ENCODE measurements around the gene SCUBE3. TPM values are rescaled to one million over a fixed set of nuclear protein-coding genes. Genes with fewer than 3 reads are reported as not detected.

SCUBE3 gene
- total RNA-seq, 1 donor from 2014 or later: 1.2 TPM

- TF ChIP-seq, protein P1, sequence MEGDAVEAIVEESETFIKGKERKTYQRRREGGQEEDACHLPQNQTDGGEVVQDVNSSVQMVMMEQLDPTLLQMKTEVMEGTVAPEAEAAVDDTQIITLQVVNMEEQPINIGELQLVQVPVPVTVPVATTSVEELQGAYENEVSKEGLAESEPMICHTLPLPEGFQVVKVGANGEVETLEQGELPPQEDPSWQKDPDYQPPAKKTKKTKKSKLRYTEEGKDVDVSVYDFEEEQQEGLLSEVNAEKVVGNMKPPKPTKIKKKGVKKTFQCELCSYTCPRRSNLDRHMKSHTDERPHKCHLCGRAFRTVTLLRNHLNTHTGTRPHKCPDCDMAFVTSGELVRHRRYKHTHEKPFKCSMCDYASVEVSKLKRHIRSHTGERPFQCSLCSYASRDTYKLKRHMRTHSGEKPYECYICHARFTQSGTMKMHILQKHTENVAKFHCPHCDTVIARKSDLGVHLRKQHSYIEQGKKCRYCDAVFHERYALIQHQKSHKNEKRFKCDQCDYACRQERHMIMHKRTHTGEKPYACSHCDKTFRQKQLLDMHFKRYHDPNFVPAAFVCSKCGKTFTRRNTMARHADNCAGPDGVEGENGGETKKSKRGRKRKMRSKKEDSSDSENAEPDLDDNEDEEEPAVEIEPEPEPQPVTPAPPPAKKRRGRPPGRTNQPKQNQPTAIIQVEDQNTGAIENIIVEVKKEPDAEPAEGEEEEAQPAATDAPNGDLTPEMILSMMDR (conservative IDR thresholded peaks at IDR 0.05; ENCODE audit: low read depth, low read length): no peak
- no peak overlapping the region for H3K4me3 ChIP-seq (ENCODE audit: low read depth, low read length)
- no peak for DNase-seq (ENCODE audit: low read depth)
Observed at GRCh38 chr6:35206346-35206745, 7.4 kb upstream of the SCUBE3 start.

GRCh38 chr6:35208419-35208818 is 5.3 kb upstream of the SCUBE3 start:
- no peak overlapping the region for H3K4me3 ChIP-seq (ENCODE audit: low read depth, low read length)
- no peak for DNase-seq (ENCODE audit: low read depth)
- TF ChIP-seq, protein P1 (conservative IDR thresholded peaks at IDR 0.05; ENCODE audit: low read depth, low read length): no peak

GRCh38 chr6:35209081-35209480 is 4.7 kb upstream of the SCUBE3 start:
- TF ChIP-seq, protein P1 (conservative IDR thresholded peaks at IDR 0.05; ENCODE audit: low read depth, low read length): no peak
- H3K4me3 ChIP-seq (ENCODE audit: low read depth, low read length): no peak overlapping the region
- DNase-seq (ENCODE audit: low read depth): no peak

- no peak for DNase-seq (ENCODE audit: low read depth)
- no peak overlapping the region for H3K4me3 ChIP-seq (ENCODE audit: low read depth, low read length)
- TF ChIP-seq, protein P1 (conservative IDR thresholded peaks at IDR 0.05; ENCODE audit: low read depth, low read length): no peak
Observed at GRCh38 chr6:35209622-35210247, 4.0 kb upstream of the SCUBE3 start.

GRCh38 chr6:35213298-35213791 is 411 bp upstream of the SCUBE3 start:
- TF ChIP-seq, protein P1 (conservative IDR thresholded peaks at IDR 0.05; ENCODE audit: low read depth, low read length): no peak
- DNase-seq (ENCODE audit: low read depth): no peak
- H3K4me3 ChIP-seq (ENCODE audit: low read depth, low read length): peak overlapping the region; percentile 50

- no peak for DNase-seq (ENCODE audit: low read depth)
- no peak overlapping the region for H3K4me3 ChIP-seq (ENCODE audit: low read depth, low read length)
- TF ChIP-seq, protein P1 (conservative IDR thresholded peaks at IDR 0.05; ENCODE audit: low read depth, low read length): no peak
Observed at GRCh38 chr6:35214869-35215664, 1.3 kb downstream of the SCUBE3 start.

Measured in epithelial cell of proximal tubule (primary cell).